Measurements from ENCODE around the gene CAPN15.

DNA sequence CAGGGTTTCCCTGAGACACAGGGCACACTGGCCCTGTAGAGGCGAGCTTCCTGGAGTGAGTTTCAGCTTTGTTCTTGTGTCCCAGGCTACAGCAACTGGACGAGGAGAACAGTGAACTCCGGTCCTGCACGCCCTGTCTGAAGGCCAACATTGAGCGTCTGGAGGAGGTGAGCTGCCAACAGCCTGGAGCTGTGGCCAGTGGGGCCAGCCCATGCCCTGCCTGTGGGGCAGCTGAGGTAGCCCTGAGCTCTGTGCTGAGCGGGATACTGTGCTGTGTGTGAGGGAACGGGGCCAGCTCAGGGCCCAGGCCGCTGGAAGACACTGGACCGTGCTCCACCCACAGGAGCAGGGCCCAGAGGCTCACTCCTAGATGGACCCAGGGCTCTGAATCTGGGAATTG lies 8.7 kb upstream of the CAPN15 start:
- TF ChIP-seq CTCF (IDR thresholded peaks at IDR 0.05) (no peak), POLR2AphosphoS5 (IDR thresholded peaks at IDR 0.05; ENCODE audit: low read depth, low read length) (no peak), FOXM1 (IDR thresholded peaks at IDR 0.05; ENCODE audit: low read depth) (no peak), TCF12 (IDR thresholded peaks at IDR 0.05) (no peak), MEF2A (IDR thresholded peaks at IDR 0.05; ENCODE audit: borderline replicate concordance, low read depth) (no peak), CHD2 (IDR thresholded peaks at IDR 0.05; ENCODE audit: low read length, partially characterized antibody) (no peak), MXI1 (IDR thresholded peaks at IDR 0.05; ENCODE audit: low read depth, low read length) (no peak), EZH2phosphoT487 (IDR thresholded peaks at IDR 0.05; ENCODE audit: borderline replicate concordance, low read depth) (no peak)

Measured in SK-N-SH (cell line).